Smooth muscle cell (in vitro differentiated cells): ENCODE data around the gene RSPRY1. TPM values are rescaled to one million over a fixed set of nuclear protein-coding genes. Genes with fewer than 3 reads are reported as not detected.

Experiments
- DNase-seq: peaks from one replicate; lab custom pipeline; 2025; ENCODE audit not compliant: unreplicated experiment; lab: John Stamatoyannopoulos, UW
- H2AFZ ChIP-seq: fragments of 200-600 bp; sonication (generic); 2 replicates; pipeline ENCODE4 v1.6.0; 2016; ENCODE audit warnings: antibody characterized with exemption, low read depth, mild to moderate bottlenecking
- H3F3A ChIP-seq: fragments of 200-600 bp; sonication (generic); 2 replicates; pipeline ENCODE4 v1.6.0; 2017; ENCODE audit warnings: antibody characterized with exemption, low read depth
- H3K27ac ChIP-seq: fragments of 200-600 bp; sonication (generic); 2 replicates; pipeline ENCODE4 v1.5.1; 2016; ENCODE audit warnings: low read depth, mild to moderate bottlenecking
- H3K27me3 ChIP-seq: fragments of 200-600 bp; sonication (generic); 2 replicates; pipeline ENCODE4 v1.6.1; 2016; ENCODE audit warnings: low read depth, mild to moderate bottlenecking
- H3K36me3 ChIP-seq: fragments of 200-600 bp; sonication (generic); 2 replicates; pipeline ENCODE4 v1.5.1; 2016; ENCODE audit warnings: low read depth
- H3K4me1 ChIP-seq: fragments of 200-600 bp; sonication (generic); 2 replicates; pipeline ENCODE4 v1.5.1; 2016; ENCODE audit warnings: low read depth
- H3K4me2 ChIP-seq: fragments of 200-600 bp; sonication (generic); 2 replicates; pipeline ENCODE4 v1.6.0; 2016; ENCODE audit warnings: mild to moderate bottlenecking
- H3K4me3 ChIP-seq: fragments of 200-600 bp; sonication (generic); 2 replicates; pipeline ENCODE4 v1.5.1; 2016; ENCODE audit warnings: mild to moderate bottlenecking
- H3K79me2 ChIP-seq: fragments of 200-600 bp; sonication (generic); 2 replicates; pipeline ENCODE4 v1.6.0; 2016; ENCODE audit warnings: low read depth, mild to moderate bottlenecking
- H3K9ac ChIP-seq: fragments of 200-600 bp; sonication (generic); 2 replicates; pipeline ENCODE4 v1.6.0; 2016; ENCODE audit warnings: low read depth
- H3K9me3 ChIP-seq: fragments of 200-600 bp; sonication (generic); replicated peaks from 2 replicates; pipeline ENCODE4 v1.5.1; 2016; ENCODE audit warnings: low read depth
- H4K20me1 ChIP-seq: fragments of 200-600 bp; sonication (generic); 2 replicates; pipeline ENCODE4 v1.6.0; 2016; ENCODE audit warnings: low read depth
- CTCF ChIP-seq: fragments of 200-600 bp; sonication (generic); IDR thresholded peaks from 2 replicates; pipeline ENCODE4 v1.5.1; 2017; ENCODE audit warnings: borderline replicate concordance, mild to moderate bottlenecking, antibody characterized with exemption; ENCODE audit not compliant: insufficient read depth, poor library complexity, severe bottlenecking
- whole genome bisulfite sequencing: methylation state at CpG from one replicate; pipeline ENCODE4 v1.1.7; 2016; ENCODE audit warnings: low lambda C conversion rate; 5-methylcytosine and 5-hydroxymethylcytosine counted together
- polyA plus RNA-seq: library from polyadenylated mRNA; unstranded; fragments of >200 nt; fragmentation: Nextera tagmentation; extraction: Ambion mirVana; gene quantifications from 2 replicates; pipeline ENCODE4 v1.2.1, GENCODE V29; 2016
- total RNA-seq: library from RNA; depleted of rRNA; stranded (reverse); fragments of >200 nt; gene quantifications from 2 replicates; pipeline ENCODE4 v1.2.3, GENCODE V29; 2014

Gene RSPRY1
- total and polyA plus RNA-seq, 2 experiments from 2014 or later = 42.0 to 57.1 TPM

DNA sequence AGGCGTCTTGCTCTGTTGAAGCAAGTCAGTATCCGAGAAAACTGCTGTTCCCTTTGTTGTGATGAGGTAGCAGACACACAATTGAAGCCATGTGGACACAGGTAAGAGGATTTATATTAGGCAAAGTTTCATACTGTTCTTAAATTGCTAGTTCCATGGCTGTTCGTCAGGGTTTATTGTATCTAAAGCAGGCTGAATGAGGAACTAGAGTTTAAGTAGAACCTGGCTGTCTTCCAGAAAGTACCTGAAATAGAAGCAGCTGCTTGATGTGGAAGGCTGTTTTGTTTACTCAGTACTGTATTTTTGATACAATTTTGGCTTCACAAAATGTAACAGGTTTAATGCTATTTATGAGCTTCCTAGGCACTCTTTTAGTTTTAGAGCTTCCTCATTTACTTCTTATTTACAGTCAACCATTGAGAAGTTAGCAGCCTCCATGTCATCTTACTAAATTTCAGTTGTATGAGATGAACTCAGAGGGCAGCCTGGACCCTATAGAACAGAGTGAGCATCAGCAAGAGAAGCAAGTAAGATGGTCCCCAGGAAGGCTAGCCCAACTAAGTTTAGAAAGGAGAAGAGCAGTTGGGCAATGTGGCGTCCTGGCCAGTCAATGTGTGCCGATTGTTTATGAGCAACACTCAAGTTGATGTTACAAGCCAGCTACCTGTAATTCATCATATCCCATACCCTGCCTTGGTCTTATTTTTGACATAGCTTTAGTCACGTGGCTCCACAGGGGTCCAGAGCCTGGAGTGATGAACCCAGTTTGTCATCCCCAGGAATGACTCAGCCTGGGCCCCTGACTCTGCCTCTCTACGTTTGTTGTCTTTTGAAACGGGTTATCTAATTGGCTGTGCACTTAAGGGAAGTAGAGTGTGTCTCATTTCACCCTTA lies 49.2 kb downstream of the RSPRY1 start:
- WGBS = 71% methylated on average over 8 of the region's 8 CpGs
- no peak overlapping the region for H2AFZ ChIP-seq
- no peak overlapping the region for H3K4me3 ChIP-seq
- no peak overlapping the region for H3K4me2 ChIP-seq
- H3K79me2 ChIP-seq = no peaks in the 10 kb centered on the region
- H3F3A ChIP-seq = peaks cover 33% of the 10 kb centered on the region
- H3K27me3 ChIP-seq = no peaks in the 10 kb centered on the region
- H3K9ac ChIP-seq = no peak overlapping the region
- H3K36me3 ChIP-seq = peaks cover 38% of the 10 kb centered on the region
- DNase-seq = no peak
- no peaks in the 10 kb centered on the region for H3K4me1 ChIP-seq
- no peak for TF ChIP-seq CTCF
- H3K27ac ChIP-seq = peak overlapping the region; percentile 63
- no peaks in the 10 kb centered on the region for H3K9me3 ChIP-seq
- peaks cover 3% of the 10 kb centered on the region for H4K20me1 ChIP-seq

DNA sequence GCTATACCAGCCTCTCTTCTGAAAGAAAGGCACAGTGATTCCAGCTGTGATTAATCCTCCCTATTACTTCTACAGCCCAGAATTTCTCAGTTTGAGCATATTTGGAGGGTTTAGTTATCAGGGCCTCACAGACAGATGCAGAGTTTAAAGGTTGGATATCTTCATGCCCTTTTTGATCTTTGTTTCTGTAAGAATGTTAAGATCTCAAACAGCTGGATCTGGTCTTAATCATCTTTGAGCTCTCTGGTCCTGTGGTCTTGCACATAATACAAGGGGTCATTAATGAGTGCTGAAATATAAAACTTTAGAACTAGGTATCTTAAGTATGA lies 49.9 kb downstream of the RSPRY1 start:
- Histone ChIP-seq H3K4me3 (no peak overlapping the region), H3K9me3 (no peaks in the 10 kb centered on the region), H2AFZ (no peak overlapping the region), H3K9ac (no peak overlapping the region), H3K79me2 (no peaks in the 10 kb centered on the region), H3K27me3 (no peaks in the 10 kb centered on the region), H3K27ac (peak overlapping the region; percentile 63), H3K4me1 (no peaks in the 10 kb centered on the region), H3K4me2 (no peak overlapping the region), H4K20me1 (peaks cover 3% of the 10 kb centered on the region), H3F3A (peaks cover 31% of the 10 kb centered on the region), H3K36me3 (peaks cover 37% of the 10 kb centered on the region)
- DNase-seq = no peak
- TF ChIP-seq CTCF = no peak

DNA sequence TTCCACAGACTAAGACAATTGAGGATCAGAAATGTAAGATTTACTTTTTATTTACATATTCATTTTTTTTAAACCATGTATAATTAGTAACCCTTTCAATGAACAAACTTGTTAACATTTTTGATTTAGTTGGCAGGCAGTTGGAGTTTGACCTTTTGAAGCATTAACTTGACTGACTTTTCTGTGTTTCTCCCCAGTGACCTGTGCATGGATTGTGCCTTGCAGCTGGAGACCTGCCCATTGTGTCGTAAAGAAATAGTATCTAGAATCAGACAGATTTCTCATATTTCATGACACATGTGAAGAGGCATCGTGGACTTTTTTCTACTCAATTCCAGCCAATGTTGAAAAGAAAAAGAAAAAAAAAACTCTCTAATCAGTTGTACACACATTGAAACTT lies 52.6 kb downstream of the RSPRY1 start:
- no peak overlapping the region for H3K4me3 ChIP-seq
- TF ChIP-seq CTCF = no peak
- no peak overlapping the region for H3K4me2 ChIP-seq
- H3K79me2 ChIP-seq = no peaks in the 10 kb centered on the region
- H2AFZ ChIP-seq = no peak overlapping the region
- no peaks in the 10 kb centered on the region for H3K9me3 ChIP-seq
- H3K9ac ChIP-seq = no peak overlapping the region
- peaks cover 33% of the 10 kb centered on the region for H3K36me3 ChIP-seq
- WGBS = 100% methylated on average over 2 of the region's 2 CpGs
- no peaks in the 10 kb centered on the region for H3K4me1 ChIP-seq
- DNase-seq = no peak
- peaks cover 3% of the 10 kb centered on the region for H4K20me1 ChIP-seq
- no peak overlapping the region for H3K27ac ChIP-seq
- no peaks in the 10 kb centered on the region for H3K27me3 ChIP-seq
- H3F3A ChIP-seq = peaks cover 41% of the 10 kb centered on the region

GRCh38 chr16:57239107-57239506 lies 53.0 kb downstream of the RSPRY1 start:
- H3K4me1 ChIP-seq = no peaks in the 10 kb centered on the region
- no peak overlapping the region for H3K4me3 ChIP-seq
- H3K27me3 ChIP-seq = no peaks in the 10 kb centered on the region
- no peaks in the 10 kb centered on the region for H3K79me2 ChIP-seq
- peaks cover 3% of the 10 kb centered on the region for H4K20me1 ChIP-seq
- H3K9ac ChIP-seq = no peak overlapping the region
- no peak overlapping the region for H3K4me2 ChIP-seq
- H2AFZ ChIP-seq = no peak overlapping the region
- no peak overlapping the region for H3K27ac ChIP-seq
- 93% methylated on average over 2 of the region's 2 CpGs for WGBS
- H3K36me3 ChIP-seq = peaks cover 33% of the 10 kb centered on the region
- no peak for TF ChIP-seq CTCF
- no peaks in the 10 kb centered on the region for H3K9me3 ChIP-seq
- no peak for DNase-seq
- peaks cover 39% of the 10 kb centered on the region for H3F3A ChIP-seq
